CD4-positive, alpha-beta T cell treated with Interleukin-17A for 1 hour (primary cell): ENCODE results near the gene PIP5K1B.
A peak's percentile ranks its signal among the peaks of the same experiment; 100 is the strongest.

Experiments used
- DNase-seq: peaks from one replicate; pipeline ENCODE4 v3.0.0-alpha.2; 2020

The PIP5K1B gene

DNA sequence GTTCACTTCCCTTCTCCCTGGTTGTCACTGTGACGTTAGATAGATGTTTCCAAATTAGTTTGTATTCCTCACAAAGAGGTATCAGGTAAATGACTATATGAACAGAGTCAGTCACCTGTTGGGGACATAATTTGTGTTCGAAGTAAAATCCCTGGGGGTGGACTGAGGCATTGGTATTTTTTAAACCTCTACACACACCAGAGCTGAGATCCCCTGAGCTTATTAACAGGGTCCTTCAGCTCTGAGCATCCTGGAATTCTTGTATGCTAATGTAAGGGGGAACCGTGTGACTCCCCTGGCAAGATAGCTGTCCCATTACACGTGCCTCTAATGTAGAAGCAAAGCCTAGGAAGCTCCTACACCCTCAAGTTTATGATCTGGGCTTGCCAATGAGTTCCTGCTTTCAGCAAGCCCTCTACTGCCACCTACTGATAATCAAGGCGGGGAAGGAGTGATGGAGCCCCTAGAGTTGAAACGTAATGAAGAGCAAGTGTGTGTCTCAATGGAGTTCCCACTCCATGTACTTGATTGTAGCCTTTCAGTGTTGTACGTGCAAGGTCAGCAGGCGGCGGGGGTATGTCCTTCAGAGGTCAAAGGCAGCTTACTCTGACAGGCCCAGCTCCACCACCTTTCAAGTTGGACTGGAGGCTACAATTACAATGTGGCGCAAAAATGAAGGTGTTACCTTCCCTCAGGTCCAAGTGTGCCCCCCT, 294.5 kb downstream of the PIP5K1B start:
- peak; percentile 80 for DNase-seq

DNA sequence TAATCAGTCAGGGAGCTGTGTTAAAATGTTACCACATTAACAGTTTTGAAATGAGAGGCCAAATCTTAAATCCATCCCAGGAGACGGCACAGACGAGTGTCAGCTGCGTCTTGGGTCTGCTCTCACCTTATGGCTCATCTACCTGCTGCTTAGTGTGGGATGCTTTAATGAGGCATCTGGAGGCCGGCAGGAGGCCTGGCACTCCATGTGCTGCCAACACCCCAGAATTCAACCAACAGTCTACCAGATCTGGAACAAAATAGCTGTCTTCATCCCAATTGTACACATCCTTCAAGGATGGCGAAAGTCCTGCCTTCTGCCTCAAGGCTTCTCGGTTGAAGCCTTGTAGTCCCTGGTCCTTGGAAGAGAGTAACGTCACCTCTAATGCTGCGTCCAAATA, 296.9 kb downstream of the PIP5K1B start:
- DNase-seq: no peak

DNA sequence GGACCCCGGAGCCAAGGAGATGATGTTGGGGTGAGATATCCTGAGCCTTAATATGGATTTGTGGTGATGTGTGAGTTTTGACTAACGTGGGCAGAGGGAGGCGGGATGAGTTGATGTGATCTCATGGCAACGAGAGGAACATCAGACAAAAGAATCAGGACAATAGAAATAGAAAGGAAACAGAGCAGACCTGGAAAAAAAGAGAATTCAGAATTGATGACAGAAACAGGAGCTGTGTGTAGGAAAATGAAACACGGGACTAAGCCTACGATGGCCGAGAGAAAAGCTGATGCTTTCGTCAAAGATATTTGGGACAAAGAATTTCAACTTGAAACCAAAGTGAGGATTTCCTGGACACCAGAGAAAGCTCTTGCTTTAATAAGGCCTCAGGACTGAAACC, 298.0 kb downstream of the PIP5K1B start:
- DNase-seq: no peak

DNA sequence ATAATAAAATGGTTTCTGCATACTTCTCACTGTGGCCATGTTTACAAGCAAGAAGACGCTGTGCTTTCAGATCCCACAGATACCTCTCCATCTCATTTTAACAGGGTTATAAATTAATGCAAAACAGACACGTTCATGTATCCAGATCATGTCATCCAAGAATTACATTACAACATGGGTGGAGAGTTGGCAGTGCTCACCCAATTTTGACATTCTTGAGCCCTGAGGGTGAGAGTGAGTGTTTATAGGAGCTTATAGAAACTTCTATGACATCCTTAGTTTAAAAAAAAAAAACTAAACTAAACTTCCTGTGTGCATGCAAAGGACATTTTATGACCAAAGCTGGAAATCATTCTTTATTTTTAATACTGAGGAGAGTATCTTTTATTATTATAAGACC, 299.8 kb downstream of the PIP5K1B start:
- DNase-seq: no peak

DNA sequence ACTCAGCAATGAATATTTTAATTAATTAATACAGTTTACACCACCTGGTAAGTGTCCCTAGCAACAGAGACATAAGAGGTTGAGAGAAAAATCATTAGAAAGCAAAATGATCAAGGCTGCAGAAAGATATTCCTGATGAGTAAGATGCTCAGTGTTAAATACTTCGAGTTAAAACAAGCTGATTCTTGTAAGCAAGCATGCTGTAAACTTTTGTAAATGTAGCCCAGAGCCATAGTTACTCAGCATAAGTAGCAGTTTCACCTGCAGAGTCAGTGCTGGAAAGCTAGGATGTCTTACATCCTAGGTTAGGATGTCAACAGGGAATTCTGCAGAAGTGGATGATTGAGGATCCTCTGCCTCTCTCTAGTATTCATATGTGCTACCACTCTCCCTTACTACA, 304.7 kb downstream of the PIP5K1B start:
- DNase-seq: no peak

DNA sequence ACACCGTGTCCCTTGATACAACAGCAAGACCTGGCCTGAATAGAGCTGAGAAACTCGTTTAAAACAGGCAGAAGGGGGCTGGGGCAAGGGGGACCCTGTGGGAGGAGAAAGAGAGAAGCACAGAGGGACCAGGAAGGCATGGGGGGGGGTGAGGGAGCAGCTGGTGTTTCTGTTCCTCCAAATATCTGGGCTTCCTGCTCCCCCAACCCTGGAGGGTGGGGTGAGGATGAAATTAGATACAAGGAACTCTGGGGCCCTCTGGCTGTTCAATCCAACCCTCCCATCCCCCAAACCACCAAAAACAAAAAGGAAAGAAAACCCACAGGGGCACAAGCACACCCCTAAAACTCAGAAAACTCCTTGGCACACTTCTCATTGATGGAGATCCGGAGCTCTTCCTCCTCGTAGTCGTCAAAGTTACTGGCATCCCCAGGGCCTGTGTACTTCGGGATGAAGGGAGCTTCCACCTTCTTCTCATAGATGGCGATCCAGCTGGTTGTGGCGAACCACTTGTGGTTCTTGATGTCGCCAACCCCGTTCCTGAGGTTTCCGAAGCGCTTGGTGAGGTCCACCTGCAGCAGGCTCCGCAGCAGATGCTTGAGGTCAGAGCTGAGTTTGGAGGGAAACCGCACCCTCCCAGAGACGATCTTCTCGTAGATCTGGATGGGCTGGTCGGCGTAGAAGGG, 307.8 kb downstream of the PIP5K1B start:
- DNase-seq: no peak

DNA sequence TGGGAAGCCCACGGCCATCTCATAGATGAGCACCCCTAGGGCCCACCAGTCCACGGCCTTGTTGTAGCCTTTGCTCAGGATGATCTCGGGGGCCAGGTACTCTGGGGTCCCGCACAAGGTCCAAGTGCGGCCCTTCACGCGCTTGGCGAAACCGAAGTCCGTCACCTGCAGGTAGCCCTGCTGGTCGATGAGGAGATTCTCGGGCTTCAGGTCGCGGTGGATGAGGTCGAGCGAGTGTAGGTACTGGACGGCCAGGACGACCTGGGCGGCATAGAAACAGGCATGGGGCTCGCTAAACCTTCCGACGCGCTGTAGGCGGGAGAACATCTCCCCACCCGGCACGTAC, 308.3 kb downstream of the PIP5K1B start:
- DNase-seq: no peak

DNA sequence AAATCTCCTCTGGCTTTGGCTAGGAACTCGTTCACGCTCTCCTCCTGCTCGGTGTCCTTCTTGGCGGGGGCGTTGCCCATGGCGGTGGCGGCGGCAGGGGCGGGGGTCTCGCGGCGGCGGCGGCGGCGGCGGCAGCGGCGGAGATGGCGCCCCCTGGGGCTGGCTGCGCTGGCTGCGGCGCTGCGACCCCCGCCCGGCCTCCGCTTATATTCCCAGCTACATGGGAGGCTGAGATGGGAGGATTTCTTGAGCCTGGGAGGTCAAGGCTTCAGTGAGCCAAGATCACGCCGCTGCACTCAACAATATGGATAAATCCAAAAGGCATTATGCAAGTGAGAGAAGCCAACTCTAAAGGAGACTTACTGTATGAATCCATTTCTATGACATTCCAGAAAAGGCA, 309.0 kb downstream of the PIP5K1B start, which contains the start of gene PRKACG:
Gene PRKACG (minus strand): TSS at position 101 of the 400 bp plus-strand sequence. CDS start 21 bp downstream, at position 80.
- DNase-seq: no peak

DNA sequence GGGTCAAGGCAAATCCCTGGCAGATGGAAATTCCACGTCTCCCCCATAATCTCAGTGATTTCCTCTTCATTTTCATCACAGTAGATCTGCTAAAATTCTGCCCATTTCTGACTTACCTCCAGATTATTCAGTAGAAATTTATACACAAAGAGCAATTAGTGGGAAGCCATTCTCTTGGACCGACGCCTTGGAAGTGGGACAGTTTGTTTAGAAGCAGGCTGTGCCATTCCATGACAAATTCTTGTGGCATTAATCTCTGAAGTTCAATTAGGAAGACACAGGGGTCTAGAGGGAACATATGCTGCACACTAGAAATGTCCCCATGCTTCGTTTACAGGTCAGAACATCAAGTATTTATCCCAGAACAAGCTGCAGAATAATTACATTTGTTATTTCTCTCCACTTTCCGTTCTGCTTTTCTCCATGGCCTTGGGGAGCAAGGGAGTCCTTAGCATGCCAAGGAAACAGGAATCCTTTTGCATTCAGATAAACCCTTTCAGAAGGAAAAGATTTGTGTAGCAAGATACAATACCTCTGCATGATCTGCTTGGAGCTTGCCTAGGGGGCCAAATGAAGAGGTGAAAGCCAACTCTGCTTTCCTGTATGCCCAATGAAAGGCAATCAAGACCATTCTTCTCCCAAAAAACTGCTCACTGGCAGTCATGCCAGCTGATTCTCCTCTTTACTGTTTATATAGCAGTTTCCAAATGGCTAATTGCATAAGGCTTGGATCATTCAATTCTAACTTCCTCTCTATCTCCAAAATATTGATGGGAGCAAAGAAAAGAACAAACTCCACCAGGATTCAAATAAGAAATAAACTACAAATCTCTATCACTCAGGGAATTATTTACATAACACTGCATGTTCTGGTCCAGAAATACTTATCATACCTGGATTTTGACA, 311.4 kb downstream of the PIP5K1B start:
- DNase-seq: no peak

DNA sequence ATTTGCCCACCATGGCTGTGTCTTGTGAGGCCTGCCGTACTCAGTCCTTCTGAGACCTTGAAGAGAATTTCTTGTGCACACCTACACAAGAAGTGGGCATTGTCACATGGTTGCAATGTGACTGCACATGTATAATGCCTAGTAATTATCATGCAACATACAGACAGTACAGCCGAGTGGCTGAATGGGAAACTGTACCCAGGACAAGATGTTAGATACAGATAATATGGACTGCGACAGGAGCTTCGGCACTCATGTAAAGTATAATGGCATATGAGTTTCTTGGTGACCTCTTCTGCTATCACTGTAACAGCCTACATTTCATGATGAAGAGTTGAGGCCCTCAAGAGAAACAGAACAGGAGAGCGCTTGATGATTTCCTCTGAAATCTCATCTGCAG, 313.7 kb downstream of the PIP5K1B start:
- no peak for DNase-seq

DNA sequence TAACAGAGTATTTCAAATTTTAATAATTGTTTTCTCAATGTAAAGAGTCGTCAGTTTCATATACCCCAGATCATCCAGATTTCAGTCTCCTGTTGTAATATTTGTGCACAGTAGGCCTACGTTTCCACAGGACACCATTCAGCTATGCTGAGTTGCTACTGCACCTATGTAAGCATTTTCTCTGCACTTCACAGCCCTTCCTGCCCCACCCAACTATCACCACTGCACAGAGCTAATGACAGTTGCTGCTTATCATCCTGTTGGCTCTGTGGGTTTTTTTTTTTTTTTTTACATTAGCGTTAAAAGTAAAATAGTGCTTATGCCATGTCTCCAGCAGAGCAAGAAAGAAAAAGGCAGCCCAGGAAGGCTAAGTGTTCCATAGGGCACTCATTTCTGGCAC, 314.8 kb downstream of the PIP5K1B start:
- peak; percentile 61 for DNase-seq

DNA sequence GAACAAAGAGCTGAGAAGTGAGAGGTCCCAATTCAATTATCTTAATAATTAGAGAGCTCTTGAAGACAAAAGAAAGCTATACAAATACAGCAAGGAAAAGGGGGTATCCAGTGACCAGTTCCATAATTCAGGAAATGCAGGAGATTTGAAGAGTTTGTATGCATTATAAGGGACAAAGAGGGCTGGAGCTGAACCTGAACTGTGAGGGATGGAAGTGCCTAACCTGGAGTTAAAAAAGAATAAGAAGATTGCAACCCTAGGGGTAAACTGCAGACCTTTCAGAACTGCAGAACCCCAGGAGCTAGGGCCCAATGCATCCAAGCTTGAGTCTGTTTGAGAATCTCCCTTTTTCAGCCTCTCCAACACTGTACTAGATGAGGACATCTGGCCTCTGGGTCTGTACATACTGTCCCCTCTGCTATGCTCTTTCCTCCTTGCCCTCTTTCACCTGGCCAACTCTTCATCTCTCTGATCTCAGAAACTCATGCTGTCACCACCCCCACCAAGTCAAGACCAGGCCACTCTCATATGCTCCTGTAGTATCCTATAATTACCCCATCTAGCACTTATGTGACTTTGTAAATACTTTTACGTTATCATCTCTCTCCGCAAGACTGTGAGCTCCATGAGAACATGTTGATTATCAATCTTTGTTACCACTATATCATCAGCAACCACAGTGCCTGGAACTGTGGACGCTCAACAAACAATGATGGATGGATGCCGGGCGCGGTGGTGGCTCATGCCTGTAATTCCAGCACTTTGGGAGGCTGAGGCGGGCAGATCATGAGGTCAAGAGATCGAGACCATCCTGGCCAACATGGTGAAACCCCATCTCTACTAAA, 315.5 kb downstream of the PIP5K1B start:
- no peak for DNase-seq

DNA sequence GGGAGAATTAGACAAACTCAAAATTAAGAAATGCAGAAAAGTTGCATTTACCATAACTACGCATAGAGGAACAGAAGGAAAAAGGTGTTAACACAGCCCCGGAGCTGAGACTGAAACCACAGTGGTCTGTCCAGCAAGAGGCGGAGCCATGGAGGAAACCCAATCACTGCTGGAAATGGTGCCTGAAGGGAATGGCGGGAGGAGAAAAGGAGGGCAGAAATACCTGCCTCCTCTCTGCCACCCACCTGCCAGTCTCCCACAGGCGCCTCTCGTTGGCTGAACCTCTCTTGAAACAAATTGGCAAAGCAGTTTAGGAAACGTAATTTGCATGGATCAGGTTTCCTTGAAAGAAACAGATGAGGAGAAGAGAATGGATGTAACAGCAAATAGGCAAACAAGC, 318.6 kb downstream of the PIP5K1B start:
- DNase-seq: no peak

DNA sequence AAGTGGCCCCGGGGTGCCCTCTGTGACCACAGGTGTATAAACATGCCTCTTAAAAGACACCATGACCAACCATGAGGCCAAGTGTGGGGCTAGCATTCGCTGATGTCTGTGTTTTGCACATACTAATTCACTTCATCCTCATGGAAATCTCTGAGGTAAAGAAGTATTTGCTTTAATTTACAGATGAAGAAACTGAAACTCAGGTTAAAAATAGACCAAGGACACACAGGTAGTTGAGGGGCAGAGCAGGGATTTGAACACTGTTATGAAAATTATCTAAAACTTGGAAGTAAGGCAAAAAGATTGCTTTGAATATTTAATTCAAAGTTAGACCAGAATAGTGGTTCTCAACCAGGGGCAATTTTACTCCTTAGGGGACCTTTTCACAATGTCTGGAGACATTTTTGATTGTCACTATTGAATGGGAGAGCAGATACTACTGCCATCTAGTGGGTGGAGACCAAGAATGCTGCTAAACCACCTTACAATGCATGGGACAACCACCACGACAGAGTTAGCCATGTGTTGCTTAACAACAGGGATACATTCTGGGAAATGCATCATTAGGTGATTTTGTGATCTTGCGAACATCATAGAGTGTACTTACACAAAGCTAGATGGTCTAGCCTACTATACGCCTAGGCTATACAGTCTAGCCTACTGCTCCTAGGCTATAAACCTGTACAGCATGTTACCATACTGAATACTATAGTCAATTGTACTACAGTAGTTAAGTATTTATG, 322.5 kb downstream of the PIP5K1B start:
- DNase-seq: peak; percentile 70

DNA sequence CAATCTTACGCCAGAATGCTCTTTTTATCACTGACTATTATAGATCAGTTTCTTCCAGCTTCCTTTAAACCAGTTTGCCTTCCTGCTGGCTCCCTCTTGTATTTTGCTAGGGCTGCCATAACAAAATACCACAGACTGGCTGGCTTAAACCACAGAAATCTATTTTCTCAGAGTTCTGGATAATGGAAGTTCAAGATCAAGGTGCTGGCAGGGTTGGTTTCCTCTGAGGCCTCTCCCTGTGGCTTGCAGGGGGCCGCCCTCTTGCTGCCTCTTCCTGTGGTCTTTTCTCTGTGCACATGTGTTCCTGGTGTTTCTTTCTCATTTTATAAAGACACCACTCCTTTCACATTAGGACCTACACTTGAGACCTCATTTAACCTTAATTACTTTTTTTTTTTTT, 323.7 kb downstream of the PIP5K1B start:
- peak; percentile 57 for DNase-seq

DNA sequence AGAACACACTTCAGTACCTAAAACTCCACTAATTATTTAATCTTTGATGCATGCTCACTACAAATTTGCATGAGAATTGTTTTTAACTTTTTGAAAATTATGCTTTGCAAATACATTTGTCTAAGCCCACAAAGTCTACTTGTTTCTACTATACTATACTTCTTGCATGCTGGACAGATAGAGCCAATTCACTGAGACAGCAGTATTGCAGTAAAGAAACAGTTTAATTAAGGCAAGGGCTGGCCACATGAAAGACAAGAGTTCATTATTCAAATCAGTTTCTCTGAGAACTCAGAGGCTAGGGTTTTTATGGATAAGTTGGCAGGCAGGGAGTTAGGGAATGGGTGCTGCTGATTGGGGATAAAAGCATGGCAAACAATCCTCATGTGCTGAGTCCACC, 324.5 kb downstream of the PIP5K1B start:
- DNase-seq: no peak

DNA sequence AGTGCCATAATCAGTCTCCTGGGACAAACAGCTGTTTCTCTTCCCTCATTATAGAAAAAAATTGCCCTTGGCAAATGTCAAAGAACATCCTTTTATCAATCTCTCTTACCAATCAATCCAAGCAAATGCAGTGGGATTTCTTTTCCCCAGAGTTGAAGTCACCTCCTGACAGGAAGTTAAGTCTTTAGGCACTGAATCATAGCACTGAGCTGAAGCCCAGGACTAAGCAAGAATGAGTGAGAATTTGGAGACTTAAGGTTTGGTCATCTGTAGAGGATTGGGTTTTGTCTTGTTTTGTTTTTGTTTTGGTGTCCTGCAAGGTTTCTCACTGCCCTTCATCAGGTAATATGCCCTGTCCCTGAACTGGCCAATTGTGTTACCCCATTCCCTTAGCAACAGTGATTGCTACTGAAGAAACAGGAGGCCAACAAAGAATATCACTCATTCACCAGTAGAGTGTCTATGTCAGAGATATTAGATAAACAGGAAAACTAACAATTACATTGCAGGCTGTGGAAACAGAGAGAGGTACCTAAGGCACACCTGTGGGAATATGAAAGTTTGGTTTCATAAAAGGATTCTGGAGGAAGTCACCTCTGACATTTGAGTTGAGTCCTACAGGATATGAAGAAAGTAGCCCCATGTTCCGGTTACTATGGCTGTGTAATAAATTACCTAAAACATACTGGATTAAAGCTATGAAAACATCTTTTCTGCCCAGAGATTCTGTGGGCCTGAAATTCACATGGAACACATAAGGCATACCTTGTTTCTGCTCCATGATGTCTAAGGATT, 326.0 kb downstream of the PIP5K1B start:
- no peak for DNase-seq

DNA sequence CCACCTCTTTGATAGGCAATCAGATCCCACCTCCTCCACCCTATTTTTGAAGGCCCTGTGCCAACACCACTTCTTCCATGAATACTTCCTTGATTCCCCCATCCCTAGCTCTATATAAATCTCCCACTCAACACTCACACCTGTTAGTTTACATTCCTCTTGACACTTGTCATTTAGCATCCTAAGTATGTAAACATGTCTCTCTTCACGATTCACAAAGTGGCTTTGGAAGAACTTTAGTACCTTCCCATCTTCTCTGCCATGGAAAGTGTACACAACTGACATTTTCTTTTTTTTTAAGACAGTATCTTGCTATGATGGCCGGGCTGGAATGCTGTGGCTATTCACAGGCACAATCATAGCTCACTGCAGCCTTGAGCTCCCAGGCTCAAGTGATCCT, 329.0 kb downstream of the PIP5K1B start:
- DNase-seq: no peak

DNA sequence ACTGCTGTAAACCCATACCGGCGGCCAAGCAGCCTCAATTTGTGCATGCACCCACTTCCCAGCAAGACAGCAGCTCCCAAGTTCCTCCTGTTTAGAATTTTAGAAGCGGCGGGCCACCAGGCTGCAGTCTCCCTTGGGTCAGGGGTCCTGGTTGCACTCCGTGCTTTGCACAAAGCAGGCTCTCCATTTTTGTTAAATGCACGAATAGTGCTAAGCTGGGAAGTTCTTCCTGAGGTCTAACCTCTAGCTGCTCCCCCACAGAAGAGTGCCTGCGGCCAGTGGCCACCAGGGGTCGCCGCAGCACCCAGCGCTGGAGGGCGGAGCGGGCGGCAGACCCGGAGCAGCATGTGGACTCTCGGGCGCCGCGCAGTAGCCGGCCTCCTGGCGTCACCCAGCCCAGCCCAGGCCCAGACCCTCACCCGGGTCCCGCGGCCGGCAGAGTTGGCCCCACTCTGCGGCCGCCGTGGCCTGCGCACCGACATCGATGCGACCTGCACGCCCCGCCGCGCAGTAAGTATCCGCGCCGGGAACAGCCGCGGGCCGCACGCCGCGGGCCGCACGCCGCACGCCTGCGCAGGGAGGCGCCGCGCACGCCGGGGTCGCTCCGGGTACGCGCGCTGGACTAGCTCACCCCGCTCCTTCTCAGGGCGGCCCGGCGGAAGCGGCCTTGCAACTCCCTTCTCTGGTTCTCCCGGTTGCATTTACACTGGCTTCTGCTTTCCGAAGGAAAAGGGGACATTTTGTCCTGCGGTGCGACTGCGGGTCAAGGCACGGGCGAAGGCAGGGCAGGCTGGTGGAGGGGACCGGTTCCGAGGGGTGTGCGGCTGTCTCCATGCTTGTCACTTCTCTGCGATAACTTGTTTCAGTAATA, 330.6 kb downstream of the PIP5K1B start, which contains the start of gene FXN:
Gene FXN (plus strand): TSS at position 315 of the 871 bp plus-strand sequence. CDS start 31 bp downstream, at position 346.
- peak; percentile 82 for DNase-seq

DNA sequence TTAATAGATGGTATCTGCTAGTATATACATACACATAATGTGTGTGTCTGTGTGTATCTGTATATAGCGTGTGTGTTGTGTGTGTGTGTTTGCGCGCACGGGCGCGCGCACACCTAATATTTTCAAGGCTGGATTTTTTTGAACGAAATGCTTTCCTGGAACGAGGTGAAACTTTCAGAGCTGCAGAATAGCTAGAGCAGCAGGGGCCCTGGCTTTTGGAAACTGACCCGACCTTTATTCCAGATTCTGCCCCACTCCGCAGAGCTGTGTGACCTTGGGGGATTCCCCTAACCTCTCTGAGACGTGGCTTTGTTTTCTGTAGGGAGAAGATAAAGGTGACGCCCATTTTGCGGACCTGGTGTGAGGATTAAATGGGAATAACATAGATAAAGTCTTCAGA, 331.3 kb downstream of the PIP5K1B start:
- peak; percentile 38 for DNase-seq
